ENCODE data around the gene CADM1.

Gene CADM1

DNA sequence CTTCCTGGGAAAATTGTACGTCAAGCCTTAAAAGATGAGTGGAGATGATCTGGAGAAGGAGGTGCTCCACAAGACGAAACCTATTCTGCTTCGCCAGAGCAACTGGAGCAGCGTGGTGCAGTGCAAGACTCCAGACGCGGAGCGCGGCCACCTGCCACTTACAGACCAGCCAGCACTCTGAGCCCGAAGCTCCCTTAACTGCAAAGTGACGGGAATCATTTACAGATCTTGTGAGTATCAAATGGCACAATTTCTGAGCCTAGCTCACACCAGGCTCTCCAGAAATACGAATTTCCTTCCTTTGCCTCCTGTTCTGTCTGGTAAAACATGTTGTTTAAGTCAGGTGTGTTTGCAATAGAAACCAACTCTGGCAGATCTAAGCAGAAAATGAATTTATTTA, 369.3 kb downstream of the CADM1 start:
- no peak for DNase-seq

DNA sequence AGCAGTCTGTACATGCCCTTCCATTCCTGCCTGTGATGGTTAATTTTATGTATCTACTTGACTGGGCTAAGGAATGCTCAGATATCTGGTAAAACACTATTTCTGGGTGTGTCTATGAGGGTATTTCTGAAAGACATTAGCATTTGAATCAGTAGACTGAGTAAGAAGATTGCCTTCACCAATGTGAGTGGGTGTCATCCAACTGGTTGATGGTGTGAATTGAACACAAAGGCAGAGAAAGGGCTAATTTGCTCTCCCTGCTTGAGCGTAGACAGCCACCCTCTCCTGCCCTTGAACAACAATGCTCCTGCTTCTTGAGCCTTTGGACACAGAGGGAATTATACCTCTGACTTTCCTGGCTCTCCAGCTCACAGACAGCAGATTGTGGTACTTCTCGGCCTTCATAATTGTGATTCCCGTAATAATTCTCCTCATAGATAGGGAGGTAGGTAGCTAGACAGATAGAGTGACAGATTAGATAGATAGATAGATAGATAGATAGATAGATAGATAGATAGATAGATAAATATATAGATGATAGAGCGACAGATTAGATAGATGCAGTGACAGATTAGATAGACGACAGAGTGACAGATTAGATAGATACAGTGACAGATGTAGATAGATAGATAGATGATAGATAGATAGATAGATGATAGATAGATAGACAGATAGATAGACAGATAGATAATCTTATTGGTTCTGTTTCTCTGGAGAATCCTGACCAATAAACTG, 370.6 kb downstream of the CADM1 start:
- no peak for DNase-seq

DNA sequence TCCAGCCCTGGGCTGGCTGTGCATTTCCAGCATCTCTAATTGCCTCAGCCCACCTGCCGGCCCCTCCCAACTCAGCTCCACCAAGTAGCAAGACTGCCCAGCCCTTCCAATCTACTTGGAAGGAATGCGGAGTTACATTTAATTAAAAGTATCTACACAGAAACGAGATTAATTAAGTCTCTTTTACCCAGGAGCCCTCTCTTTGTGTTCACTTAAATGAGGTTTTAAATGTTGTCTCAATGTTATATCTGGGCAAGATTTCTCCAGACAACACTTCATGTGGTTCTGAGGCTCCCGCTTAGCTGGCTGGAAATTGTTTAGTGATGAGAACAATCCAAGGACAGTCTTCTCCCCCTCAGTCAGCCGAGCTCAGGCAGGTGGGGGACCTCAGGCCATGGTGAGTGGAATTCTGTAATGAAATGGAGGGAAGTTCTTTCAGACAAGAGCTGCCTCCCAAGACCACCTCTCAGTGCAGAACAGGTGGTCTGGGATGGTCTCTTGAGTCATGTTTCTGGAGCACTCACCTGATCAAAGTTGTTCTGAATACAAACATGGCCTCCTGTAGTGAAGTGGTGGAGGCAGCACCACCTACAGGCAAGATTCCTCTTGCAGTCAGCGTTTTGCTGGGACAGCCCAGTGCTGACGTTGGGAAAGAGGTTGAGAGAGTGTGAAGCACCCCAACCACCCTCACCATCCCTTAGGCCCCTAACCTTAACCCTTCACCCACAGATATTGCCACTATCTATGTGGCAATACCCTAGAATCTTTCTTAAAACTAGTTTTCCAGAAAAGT, 371.6 kb downstream of the CADM1 start:
- no peak for DNase-seq

DNA sequence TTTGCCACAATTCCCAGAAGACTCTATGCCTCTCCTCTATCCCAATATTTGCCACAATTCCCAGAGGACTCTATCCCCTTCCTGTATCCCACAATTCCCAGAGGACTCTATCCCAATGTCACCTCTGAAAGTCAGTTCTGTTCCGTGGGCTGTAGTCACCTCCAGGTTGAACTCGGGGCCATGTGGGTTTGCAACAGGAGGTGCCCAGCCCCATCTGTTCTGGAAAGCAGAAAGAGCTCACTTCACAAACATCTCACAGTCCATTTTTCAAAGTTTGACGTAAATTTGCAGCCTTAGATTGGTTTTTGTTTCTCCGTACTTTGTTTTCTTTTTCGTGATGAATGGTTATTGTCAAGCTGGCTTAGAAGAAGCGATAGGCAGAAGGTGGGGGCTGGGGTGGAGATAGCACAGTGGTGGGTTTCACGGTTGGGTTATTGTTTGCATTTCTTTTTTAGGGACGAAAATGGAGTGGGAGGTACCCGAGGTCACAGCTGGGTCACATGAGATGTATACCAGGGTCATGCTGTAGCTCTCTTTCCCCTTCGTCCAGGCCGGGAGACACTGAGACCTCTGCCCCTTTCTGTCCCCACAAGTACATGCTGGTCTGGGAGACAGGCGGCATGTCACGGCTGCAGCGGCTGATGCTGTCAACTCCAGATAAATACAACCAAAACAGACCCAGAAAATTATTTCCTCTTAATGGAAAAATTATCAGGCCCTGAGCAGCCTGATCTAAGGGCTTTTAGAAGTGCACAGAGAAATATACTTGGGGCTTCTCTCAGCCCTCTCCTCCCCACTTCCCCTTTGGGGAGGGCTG, 374.5 kb downstream of the CADM1 start:
- no peak for DNase-seq

DNA sequence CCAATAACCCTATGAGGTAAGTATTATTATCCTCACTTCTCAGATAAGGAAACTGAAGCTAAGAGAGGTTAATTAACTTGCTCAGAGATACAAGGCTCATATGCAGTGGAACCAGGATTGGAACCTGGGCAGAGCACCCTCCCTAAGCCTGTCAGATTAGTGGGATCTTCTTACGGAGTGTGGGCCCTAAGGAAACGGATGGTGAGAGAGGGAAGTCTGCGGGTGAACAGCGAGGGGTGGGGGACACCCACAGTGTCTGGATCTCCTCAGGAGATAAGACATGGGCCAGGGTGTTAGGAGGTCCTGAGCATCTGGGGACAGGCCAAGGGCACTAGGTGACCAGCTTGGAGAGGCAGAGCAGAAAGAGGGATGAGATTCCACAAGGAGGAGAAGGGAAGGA, 376.0 kb downstream of the CADM1 start:
- DNase-seq, result no peak

DNA sequence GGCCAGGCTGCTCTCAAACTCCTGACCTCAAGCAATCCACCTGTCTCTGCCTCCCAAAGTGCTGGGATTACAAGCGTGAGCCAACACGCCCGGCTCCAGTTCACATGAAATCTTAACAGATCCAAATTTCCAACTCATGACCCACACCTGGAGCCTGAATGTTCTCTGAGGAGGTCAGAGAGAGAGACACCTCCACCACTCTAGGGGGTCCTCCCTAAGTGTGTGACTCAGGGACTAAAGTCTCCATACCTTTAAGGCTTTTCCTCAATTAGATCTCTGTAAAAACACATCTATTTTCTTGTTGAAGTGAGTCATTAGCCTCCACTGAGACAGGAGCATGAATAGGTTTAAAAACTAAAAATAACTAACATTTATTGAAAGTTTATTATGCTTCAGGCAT, 376.4 kb downstream of the CADM1 start:
- DNase-seq, result no peak

DNA sequence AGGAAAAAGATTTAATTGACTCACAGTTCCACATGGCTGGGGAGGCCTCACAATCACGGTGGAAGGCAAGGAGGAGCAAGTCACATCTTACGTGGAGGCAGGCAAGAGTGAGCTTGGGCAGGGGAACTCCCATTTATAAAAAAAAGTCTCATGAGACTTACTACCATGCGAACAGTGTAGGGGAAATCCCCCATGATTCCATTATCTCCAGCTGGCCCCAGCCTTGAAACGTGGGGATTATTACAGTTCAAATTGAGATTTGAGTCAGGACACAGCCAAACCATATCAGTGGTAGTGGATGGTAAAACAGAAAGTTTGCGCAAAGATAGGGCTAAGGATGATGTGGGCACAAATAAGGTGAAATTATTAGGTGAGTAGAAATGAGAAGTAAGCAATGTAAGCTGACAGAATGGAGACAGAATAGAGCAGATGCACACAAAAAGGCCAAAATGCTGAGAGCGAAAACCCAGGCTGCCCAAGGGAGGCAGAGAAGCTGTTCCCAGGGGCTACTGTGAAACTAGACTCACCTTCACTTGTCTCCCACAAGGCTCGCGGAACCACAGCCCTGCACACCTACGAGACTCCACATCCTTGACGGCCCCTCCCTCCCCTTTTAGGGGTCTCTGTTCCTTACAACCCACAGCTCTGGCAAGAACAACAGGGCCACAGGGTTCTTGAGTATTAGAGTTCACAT, 377.6 kb downstream of the CADM1 start:
- DNase-seq, result no peak

DNA sequence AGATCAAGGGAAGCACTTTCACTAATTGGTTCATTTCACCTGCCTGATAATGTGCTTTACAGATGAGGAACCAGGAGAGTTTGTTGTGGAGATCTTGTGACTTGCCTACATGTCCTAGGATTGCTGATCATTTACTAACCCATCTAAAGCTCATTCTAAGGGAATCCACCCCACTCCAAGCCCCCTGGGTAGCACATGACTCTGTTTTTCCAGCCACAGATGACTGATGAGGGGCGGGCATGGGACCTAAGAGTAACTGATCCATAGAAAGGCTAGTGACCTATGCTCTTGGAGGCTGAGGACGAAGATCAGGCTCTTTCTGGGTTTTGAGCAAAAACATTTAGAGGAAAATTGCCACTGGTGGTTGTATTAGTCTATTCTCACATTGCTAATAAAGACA, 378.1 kb downstream of the CADM1 start:
- no peak for DNase-seq

DNA sequence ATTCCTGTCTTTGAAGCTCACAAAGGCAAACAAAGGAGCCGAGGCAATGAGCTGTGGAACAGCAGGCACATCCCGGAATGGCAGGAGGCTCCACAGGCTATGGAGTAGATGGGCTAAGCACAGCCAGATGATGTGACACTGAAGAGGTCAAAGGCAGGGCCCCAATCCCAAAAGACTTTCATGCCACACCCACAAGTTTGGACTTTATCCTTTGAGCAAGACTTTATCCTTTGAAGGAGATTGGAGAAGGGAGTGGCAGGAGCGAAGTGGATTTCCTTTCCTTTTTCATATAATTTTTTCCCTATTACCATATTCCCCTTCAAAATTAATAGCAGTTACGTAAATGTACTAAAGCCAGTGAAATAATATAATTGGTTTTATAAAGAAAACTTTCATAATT, 379.4 kb downstream of the CADM1 start:
- DNase-seq, result no peak

DNA sequence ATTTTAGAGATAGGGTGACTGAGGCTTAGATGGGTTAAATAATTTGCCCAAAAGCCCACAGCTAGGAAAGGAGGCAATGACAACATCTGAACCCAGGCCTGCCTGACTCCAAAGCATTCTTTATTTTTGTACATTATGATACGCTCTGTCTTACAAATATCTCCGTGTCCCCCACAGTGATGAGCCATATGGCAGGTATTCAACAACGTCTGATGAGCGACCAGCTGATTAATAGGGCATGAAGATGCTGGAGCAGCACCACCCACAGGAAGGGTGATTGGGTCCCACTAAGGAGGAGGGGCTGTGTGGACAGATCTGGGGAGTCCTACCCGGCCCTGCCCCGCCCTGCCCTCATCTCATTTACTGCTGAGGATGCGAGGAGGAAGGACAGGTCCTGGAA, 380.6 kb downstream of the CADM1 start:
- DNase-seq, result no peak

DNA sequence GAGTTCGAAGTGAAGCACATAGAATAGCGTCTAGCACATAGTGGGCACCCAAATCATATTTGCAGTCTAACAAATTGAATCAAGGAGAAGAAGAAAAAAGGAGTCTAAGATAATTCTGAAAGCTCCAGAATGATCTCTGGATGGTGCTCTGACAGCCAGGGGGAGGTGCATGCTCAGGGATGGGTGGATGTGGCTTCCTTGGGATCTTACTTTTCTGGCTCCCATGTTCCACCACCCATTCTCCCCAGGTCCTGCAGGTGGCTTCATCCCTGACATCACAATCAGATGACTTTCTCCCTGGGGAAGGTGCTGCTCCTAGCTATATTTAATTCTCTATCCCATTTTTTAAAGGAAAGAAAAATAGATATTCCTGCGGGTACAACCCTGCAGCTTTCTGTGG, 381.9 kb downstream of the CADM1 start:
- no peak for DNase-seq
